Right atrium auricular region (tissue), 2 donors: ENCODE results near the gene DPP6. TPM values are rescaled to one million over a fixed set of nuclear protein-coding genes. Genes with fewer than 3 reads are reported as not detected.

ENCODE experiments used
- DNase-seq: peaks from one replicate; pipeline ENCODE4 v3.0.0-alpha.2; 2019; ENCODE audit warnings: low spot score
- H3K27ac ChIP-seq, 2 donors: fragments of 200-600 bp; sonication (generic); 1 replicate in 1 of 2; 2 replicates in 1 of 2; pipeline ENCODE4 v1.5.1; 2016 to 2019
- H3K27me3 ChIP-seq, 2 donors: fragments of 200-600 bp; sonication (generic); one replicate each; pipeline versions ENCODE4 v1.5.1 to v1.6.0; 2017 to 2019
- H3K36me3 ChIP-seq: fragments of 200-600 bp; sonication (generic); one replicate; pipeline ENCODE4 v1.5.1; 2016
- H3K4me1 ChIP-seq, 2 donors: fragments of 200-600 bp; sonication (generic); one replicate each; pipeline versions ENCODE4 v1.5.1 to v1.6.0; 2017 to 2019
- H3K4me3 ChIP-seq, 2 donors: fragments of 200-600 bp; sonication (generic); 1 replicate in 1 of 2; 2 replicates in 1 of 2; pipeline ENCODE4 v1.5.1; 2017 to 2019; ENCODE audit warnings: mild to moderate bottlenecking in 1 of 2, moderate library complexity in 1 of 2
- H3K9me3 ChIP-seq, 2 donors: fragments of 200-600 bp; sonication (generic); one replicate each; pipeline ENCODE4 v1.5.1; 2019
- CTCF ChIP-seq, 2 donors: fragments of 200-600 bp; sonication (generic); IDR thresholded peaks; one replicate each; pipeline ENCODE4 v1.5.1; 2019; ENCODE audit warnings: antibody characterized with exemption in 2 of 2
- total RNA-seq, 2 donors: library from RNA; depleted of rRNA; stranded (reverse); fragments of >200 nt; gene quantifications; one replicate each; pipeline ENCODE4 v1.1.0, GENCODE V29; 2016

The DPP6 gene
- total RNA-seq, 2 donors from 2014 or later, result 0.35 to 0.85 TPM

- Histone ChIP-seq H3K27ac (no peak overlapping the region), H3K4me3 (no peak overlapping the region), H3K27me3 (no peaks in the 10 kb centered on the region), H3K4me1 (no peaks in the 10 kb centered on the region), H3K36me3 (no peaks in the 10 kb centered on the region), H3K9me3 (no peaks in the 10 kb centered on the region)
- TF ChIP-seq CTCF (IDR thresholded peaks at IDR 0.05), result no peak
- DNase-seq, result no peak
Measured at GRCh38 chr7:154581251-154581890, 529.2 kb downstream of the DPP6 start.

GRCh38 chr7:154583454-154583853 lies 531.3 kb downstream of the DPP6 start:
- no peak for DNase-seq
- no peaks in the 10 kb centered on the region for H3K36me3 ChIP-seq
- no peaks in the 10 kb centered on the region for H3K9me3 ChIP-seq
- no peak overlapping the region for H3K4me3 ChIP-seq
- no peak for TF ChIP-seq CTCF (IDR thresholded peaks at IDR 0.05)
- H3K27ac ChIP-seq, result no peak overlapping the region
- no peaks in the 10 kb centered on the region for H3K27me3 ChIP-seq
- no peaks in the 10 kb centered on the region for H3K4me1 ChIP-seq

- Histone ChIP-seq H3K4me3 (no peak overlapping the region), H3K4me1 (no peaks in the 10 kb centered on the region), H3K9me3 (no peaks in the 10 kb centered on the region), H3K27me3 (no peaks in the 10 kb centered on the region), H3K36me3 (no peaks in the 10 kb centered on the region), H3K27ac (no peak overlapping the region)
- DNase-seq, result no peak
- peak in 1 of 2 donors; percentile 16 for TF ChIP-seq CTCF (IDR thresholded peaks at IDR 0.05)
Measured at GRCh38 chr7:154584352-154585252, 532.4 kb downstream of the DPP6 start.

GRCh38 chr7:154587792-154588191 lies 535.6 kb downstream of the DPP6 start:
- no peak for TF ChIP-seq CTCF (IDR thresholded peaks at IDR 0.05)
- H3K4me3 ChIP-seq, result no peak overlapping the region
- no peak for DNase-seq
- H3K9me3 ChIP-seq, result no peaks in the 10 kb centered on the region
- no peaks in the 10 kb centered on the region for H3K36me3 ChIP-seq
- H3K27ac ChIP-seq, result no peak overlapping the region
- no peaks in the 10 kb centered on the region for H3K4me1 ChIP-seq
- no peaks in the 10 kb centered on the region for H3K27me3 ChIP-seq

DNA sequence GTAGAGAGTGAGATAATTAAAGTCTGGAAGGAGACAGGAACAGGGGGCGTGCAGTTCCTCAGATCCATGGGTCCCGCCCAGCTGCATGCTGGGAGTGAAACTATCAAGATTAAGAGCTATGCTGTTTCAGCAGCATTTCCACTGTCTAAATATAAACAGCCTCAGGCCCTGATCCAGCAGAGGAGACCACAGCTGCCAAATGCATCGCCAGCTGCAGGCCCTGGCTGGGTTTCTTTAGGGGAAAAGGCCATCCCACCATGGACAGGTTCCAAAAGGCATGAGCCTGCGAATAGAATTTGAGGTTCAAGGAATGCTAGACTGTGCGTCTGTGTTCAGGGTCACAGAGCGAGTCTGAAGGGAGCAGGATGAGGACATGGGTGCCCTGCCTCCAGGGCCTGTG lies 539.3 kb downstream of the DPP6 start:
- H3K4me3 ChIP-seq, result no peak overlapping the region
- no peaks in the 10 kb centered on the region for H3K36me3 ChIP-seq
- DNase-seq, result no peak
- TF ChIP-seq CTCF (IDR thresholded peaks at IDR 0.05), result no peak
- H3K4me1 ChIP-seq, result no peaks in the 10 kb centered on the region
- no peaks in the 10 kb centered on the region for H3K27me3 ChIP-seq
- no peak overlapping the region for H3K27ac ChIP-seq
- H3K9me3 ChIP-seq, result no peaks in the 10 kb centered on the region
